Loucy (cell line): Measurements from ENCODE around the gene ELF5.
A peak's percentile ranks its signal among the peaks of the same experiment; 100 is the strongest.

Experiments
- H2AFZ ChIP-seq: fragments of 200-600 bp; sonication (generic); 2 replicates; pipeline ENCODE4 v1.6.0; 2016; ENCODE audit warnings: antibody characterized with exemption, mild to moderate bottlenecking, low read length, moderate library complexity
- H3F3A ChIP-seq: fragments of 200-600 bp; 2 replicates; pipeline ENCODE4 v1.6.0; 2016; ENCODE audit warnings: antibody characterized with exemption, low read depth, mild to moderate bottlenecking
- H3K27me3 ChIP-seq: fragments of 200-600 bp; sonication (generic); 2 replicates; pipeline ENCODE4 v1.6.1; 2014; ENCODE audit warnings: low read length, mild to moderate bottlenecking; ENCODE audit not compliant: insufficient read depth, poor library complexity, severe bottlenecking
- H3K36me3 ChIP-seq: fragments of 200-600 bp; sonication (generic); 2 replicates; pipeline ENCODE4 v1.6.1; 2016; ENCODE audit warnings: low read length; ENCODE audit not compliant: insufficient read depth
- H3K4me1 ChIP-seq: fragments of 200-600 bp; sonication (generic); 2 replicates; pipeline ENCODE4 v1.5.1; 2014; ENCODE audit warnings: low read length, mild to moderate bottlenecking; ENCODE audit not compliant: insufficient read depth, poor library complexity, severe bottlenecking
- H3K4me2 ChIP-seq: fragments of 200-600 bp; sonication (generic); 2 replicates; pipeline ENCODE4 v1.6.0; 2014; ENCODE audit warnings: antibody characterized with exemption, low read length, low read depth, mild to moderate bottlenecking; ENCODE audit not compliant: poor library complexity, severe bottlenecking
- H3K4me3 ChIP-seq: fragments of 200-600 bp; sonication (generic); 2 replicates; pipeline ENCODE4 v1.5.1; 2014; ENCODE audit warnings: low read length, mild to moderate bottlenecking, mixed read lengths; ENCODE audit not compliant: poor library complexity, severe bottlenecking
- H3K79me2 ChIP-seq: fragments of 200-600 bp; sonication (generic); 2 replicates; pipeline ENCODE4 v1.6.1; 2014; ENCODE audit warnings: low read length; ENCODE audit not compliant: insufficient read depth
- H3K9ac ChIP-seq: fragments of 200-600 bp; sonication (generic); 2 replicates; pipeline ENCODE4 v1.6.0; 2014; ENCODE audit warnings: mild to moderate bottlenecking, low read depth, low read length, moderate library complexity; ENCODE audit not compliant: poor library complexity, severe bottlenecking
- H3K9me2 ChIP-seq: fragments of 200-600 bp; sonication (generic); replicated peaks from 2 replicates; pipeline ENCODE4 v1.6.1; 2016; ENCODE audit warnings: low read depth, low read length, mixed read lengths
- H3K9me3 ChIP-seq: fragments of 200-600 bp; sonication (generic); 2 replicates; pipeline ENCODE4 v1.6.1; 2014; ENCODE audit warnings: mild to moderate bottlenecking, antibody characterized with exemption, low read length, low read depth; ENCODE audit not compliant: insufficient read depth
- H4K20me1 ChIP-seq: fragments of 200-600 bp; sonication (generic); 2 replicates; pipeline ENCODE4 v1.6.0; 2014; ENCODE audit warnings: antibody characterized with exemption, low read length, mild to moderate bottlenecking; ENCODE audit not compliant: insufficient read depth, poor library complexity, severe bottlenecking
- CTCF ChIP-seq: fragments of 200-600 bp; sonication (generic); conservative IDR thresholded peaks from 2 replicates; pipeline ENCODE4 v1.5.1; 2014; ENCODE audit warnings: mild to moderate bottlenecking, antibody characterized with exemption, low read length
- EZH2phosphoT487 ChIP-seq: fragments of 200-600 bp; IDR thresholded peaks from 2 replicates; pipeline ENCODE4 v1.6.1; 2018; ENCODE audit warnings: antibody characterized with exemption, mild to moderate bottlenecking, moderate library complexity, borderline replicate concordance

The ELF5 gene

DNA sequence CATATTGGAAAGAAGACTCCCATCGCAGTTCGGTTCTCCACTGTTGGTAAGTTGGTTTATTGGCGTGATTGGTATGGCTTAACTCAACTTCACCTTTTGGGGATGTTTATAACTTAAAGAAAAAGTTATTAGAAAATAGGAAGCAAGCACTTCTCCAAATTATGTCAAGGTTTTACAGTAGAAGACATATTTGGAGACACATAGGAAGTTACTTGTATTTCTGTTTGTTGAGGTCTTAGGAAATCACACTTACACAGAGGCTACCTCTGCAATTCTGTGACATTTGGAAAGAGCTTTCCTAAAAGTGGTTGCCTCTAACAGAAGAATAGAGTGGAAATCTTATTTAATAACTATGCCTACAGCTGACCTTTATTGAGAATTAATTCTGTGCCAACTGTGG is 62.5 kb downstream of the ELF5 start:
- Histone ChIP-seq H3K9me3 (no peaks in the 10 kb centered on the region), H4K20me1 (peaks cover 30% of the 10 kb centered on the region), H3K27me3 (no peaks in the 10 kb centered on the region), H3K36me3 (peaks cover 68% of the 10 kb centered on the region), H3F3A (peaks cover 10% of the 10 kb centered on the region), H3K9ac (no peak overlapping the region), H3K9me2 (no peaks in the 10 kb centered on the region), H3K79me2 (peaks cover 65% of the 10 kb centered on the region), H3K4me1 (peaks cover 58% of the 10 kb centered on the region), H2AFZ (no peak overlapping the region), H3K4me3 (no peak overlapping the region), H3K4me2 (peak overlapping the region; percentile 81)
- TF ChIP-seq CTCF: no peak

GRCh38 chr11:34449013-34449412 is 64.6 kb downstream of the ELF5 start:
- H3K36me3 ChIP-seq: peaks cover 48% of the 10 kb centered on the region
- peak overlapping the region; percentile 68 for H3K4me3 ChIP-seq
- H4K20me1 ChIP-seq: peaks cover 44% of the 10 kb centered on the region
- no peaks in the 10 kb centered on the region for H3K27me3 ChIP-seq
- H3K4me2 ChIP-seq: peak overlapping the region; percentile 81
- peaks cover 10% of the 10 kb centered on the region for H3F3A ChIP-seq
- peaks cover 76% of the 10 kb centered on the region for H3K4me1 ChIP-seq
- TF ChIP-seq CTCF (no peak), EZH2phosphoT487 (no peak)
- H3K9me2 ChIP-seq: no peaks in the 10 kb centered on the region
- H3K79me2 ChIP-seq: peaks cover 81% of the 10 kb centered on the region
- peak overlapping the region; percentile 65 for H3K9ac ChIP-seq
- H2AFZ ChIP-seq: no peak overlapping the region
- no peaks in the 10 kb centered on the region for H3K9me3 ChIP-seq

DNA sequence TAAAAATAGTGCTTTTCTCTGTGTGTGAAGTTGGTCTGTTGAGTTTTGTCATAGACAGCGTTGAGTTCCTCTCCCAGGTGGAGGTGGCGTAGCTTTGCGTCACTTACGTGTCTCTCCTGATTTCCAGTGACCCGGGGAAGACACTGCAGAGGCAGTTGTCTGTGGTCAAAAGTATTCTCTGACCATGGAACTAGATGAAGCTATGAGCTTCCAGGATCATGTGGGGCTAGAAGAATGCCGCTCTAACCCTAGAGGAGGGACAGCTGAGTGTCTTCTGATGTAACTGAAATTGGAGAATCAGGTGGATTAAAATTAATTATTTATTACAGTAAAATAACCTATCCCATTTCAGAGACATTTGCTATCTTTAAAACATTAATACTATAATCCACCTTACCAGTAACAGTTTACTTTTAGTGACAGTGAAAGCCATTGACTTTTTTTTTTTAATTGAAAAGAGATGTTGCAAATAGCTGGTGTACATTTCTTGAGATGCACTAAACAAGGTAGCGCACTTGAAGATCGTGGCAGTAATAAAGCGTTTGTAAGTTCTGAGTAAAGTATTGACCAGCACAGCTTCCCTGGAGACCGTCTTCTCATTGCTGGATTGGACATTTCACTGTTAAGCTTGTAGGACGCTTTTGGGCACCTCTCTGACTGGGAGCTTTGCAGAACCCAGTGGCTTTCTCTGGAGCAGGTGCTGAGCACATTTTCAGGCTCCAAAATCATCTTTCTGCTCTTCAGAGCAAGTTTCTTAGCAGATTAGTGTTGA is 65.2 kb downstream of the ELF5 start:
- Histone ChIP-seq H3K9me3 (no peaks in the 10 kb centered on the region), H3K36me3 (peaks cover 42% of the 10 kb centered on the region), H3F3A (peaks cover 10% of the 10 kb centered on the region), H3K27me3 (no peaks in the 10 kb centered on the region), H3K79me2 (peaks cover 87% of the 10 kb centered on the region), H3K4me3 (peak overlapping the region; percentile 68), H3K4me2 (peak overlapping the region; percentile 81), H4K20me1 (peaks cover 50% of the 10 kb centered on the region), H3K4me1 (peaks cover 82% of the 10 kb centered on the region), H3K9ac (peak overlapping the region; percentile 65), H2AFZ (no peak overlapping the region), H3K9me2 (no peaks in the 10 kb centered on the region)
- TF ChIP-seq EZH2phosphoT487 (no peak), CTCF (no peak)
